ENCODE data around the gene PATJ. TPM values are rescaled to one million over a fixed set of nuclear protein-coding genes. Genes with fewer than 3 reads are reported as not detected.

PATJ gene
- total RNA-seq, 1 experiment from 2014 or later = 48.8 TPM

DNA sequence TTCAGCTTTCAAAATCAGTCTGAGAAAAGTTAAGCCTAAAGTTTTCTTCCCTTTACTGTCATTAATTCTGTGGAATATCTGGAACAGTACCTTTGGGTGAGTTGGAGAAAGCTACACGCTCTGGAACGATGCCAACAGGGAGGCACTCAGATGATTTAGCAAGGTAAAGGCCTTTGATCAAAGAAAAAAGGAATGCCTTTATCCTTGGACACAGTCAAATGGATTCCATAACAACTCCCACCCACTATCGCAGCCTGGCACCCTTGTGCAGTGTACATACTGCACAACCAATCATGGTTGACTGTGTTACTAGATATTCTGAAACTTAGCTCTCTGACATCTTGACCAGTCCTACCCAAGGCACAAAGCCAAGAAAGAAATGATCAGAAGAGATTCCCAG, 218.7 kb downstream of the PATJ start:
- TF ChIP-seq EGR1 (IDR thresholded peaks at IDR 0.05; ENCODE audit: low read depth) (no peak), EZH2phosphoT487 (IDR thresholded peaks at IDR 0.05; ENCODE audit: borderline replicate concordance) (no peak), POLR2A (IDR thresholded peaks at IDR 0.05; ENCODE audit: borderline replicate concordance, extremely low read depth, insufficient read depth, insufficient read length) (no peak), ZFX (IDR thresholded peaks at IDR 0.05) (no peak), RAD21 (IDR thresholded peaks at IDR 0.05; ENCODE audit: low read depth) (no peak), SRF (IDR thresholded peaks at IDR 0.05; ENCODE audit: low read depth) (no peak), ELF1 (IDR thresholded peaks at IDR 0.05; ENCODE audit: borderline replicate concordance, low read depth) (no peak)
- TF ChIP-seq, protein P1, sequence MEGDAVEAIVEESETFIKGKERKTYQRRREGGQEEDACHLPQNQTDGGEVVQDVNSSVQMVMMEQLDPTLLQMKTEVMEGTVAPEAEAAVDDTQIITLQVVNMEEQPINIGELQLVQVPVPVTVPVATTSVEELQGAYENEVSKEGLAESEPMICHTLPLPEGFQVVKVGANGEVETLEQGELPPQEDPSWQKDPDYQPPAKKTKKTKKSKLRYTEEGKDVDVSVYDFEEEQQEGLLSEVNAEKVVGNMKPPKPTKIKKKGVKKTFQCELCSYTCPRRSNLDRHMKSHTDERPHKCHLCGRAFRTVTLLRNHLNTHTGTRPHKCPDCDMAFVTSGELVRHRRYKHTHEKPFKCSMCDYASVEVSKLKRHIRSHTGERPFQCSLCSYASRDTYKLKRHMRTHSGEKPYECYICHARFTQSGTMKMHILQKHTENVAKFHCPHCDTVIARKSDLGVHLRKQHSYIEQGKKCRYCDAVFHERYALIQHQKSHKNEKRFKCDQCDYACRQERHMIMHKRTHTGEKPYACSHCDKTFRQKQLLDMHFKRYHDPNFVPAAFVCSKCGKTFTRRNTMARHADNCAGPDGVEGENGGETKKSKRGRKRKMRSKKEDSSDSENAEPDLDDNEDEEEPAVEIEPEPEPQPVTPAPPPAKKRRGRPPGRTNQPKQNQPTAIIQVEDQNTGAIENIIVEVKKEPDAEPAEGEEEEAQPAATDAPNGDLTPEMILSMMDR (IDR thresholded peaks at IDR 0.05 in 2 of 3, conservative IDR thresholded peaks at IDR 0.05 in 1 of 3; ENCODE audit: borderline replicate concordance in 1 of 3, insufficient read depth in 1 of 3, low read depth in 2 of 3, low read length in 2 of 3) = no peak
- TF ChIP-seq, protein P2, sequence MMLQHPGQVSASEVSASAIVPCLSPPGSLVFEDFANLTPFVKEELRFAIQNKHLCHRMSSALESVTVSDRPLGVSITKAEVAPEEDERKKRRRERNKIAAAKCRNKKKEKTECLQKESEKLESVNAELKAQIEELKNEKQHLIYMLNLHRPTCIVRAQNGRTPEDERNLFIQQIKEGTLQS (IDR thresholded peaks at IDR 0.05) = no peak
- TF ChIP-seq, protein P3, sequence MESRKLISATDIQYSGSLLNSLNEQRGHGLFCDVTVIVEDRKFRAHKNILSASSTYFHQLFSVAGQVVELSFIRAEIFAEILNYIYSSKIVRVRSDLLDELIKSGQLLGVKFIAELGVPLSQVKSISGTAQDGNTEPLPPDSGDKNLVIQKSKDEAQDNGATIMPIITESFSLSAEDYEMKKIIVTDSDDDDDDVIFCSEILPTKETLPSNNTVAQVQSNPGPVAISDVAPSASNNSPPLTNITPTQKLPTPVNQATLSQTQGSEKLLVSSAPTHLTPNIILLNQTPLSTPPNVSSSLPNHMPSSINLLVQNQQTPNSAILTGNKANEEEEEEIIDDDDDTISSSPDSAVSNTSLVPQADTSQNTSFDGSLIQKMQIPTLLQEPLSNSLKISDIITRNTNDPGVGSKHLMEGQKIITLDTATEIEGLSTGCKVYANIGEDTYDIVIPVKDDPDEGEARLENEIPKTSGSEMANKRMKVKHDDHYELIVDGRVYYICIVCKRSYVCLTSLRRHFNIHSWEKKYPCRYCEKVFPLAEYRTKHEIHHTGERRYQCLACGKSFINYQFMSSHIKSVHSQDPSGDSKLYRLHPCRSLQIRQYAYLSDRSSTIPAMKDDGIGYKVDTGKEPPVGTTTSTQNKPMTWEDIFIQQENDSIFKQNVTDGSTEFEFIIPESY (IDR thresholded peaks at IDR 0.05; ENCODE audit: extremely low read depth, insufficient replicate concordance, low read length) = no peak

More for the DNA sequence above, 218.7 kb downstream of the PATJ start:
- H3K4me1 ChIP-seq (ENCODE audit: control insufficient read depth in 1 of 2, insufficient read depth in 2 of 2, low read length in 2 of 2) = no peaks in the 10 kb centered on the region
- H3K9me3 ChIP-seq (ENCODE audit: control insufficient read depth in 1 of 2, insufficient read depth in 1 of 2, low read depth in 1 of 2, low read length in 2 of 2) = no peaks in the 10 kb centered on the region
- no peaks in the 10 kb centered on the region for H3K36me3 ChIP-seq (ENCODE audit: control insufficient read depth in 1 of 2, insufficient read depth in 2 of 2, low read length in 2 of 2)
- H2AFZ ChIP-seq (ENCODE audit: low read depth, low read length, poor library complexity, severe bottlenecking) = no peak overlapping the region
- no peaks in the 10 kb centered on the region for H3K9me2 ChIP-seq (ENCODE audit: insufficient read depth)
- no TSS peak for BruUV-seq (replicated peaks)
- RAD21 ChIA-PET (ENCODE audit: low non-redundant PET in 1 of 2, low total read pairs in 2 of 2, uncharacterized antibody in 2 of 2, unreplicated experiment in 2 of 2) = no interaction called here
- DNase-seq (ENCODE audit: low read depth, low spot score) (no peak), ATAC-seq (no peak)
- POLR2A ChIA-PET = no interaction called here
- H3K27me3 ChIP-seq (ENCODE audit: insufficient read depth, low read length) = no peaks in the 10 kb centered on the region
- H3K79me2 ChIP-seq (ENCODE audit: insufficient read depth, low read length) = no peaks in the 10 kb centered on the region
- H3K9ac ChIP-seq (ENCODE audit: low read length) = no peak overlapping the region
- CTCF ChIA-PET = no interaction called here
- no peak overlapping the region for H3K27ac ChIP-seq (ENCODE audit: low read depth, low read length)
- intact Hi-C loops (cut with micrococcal nuclease) = no loop called here
- H3K4me3 ChIP-seq (replicated peaks in 1 of 2; ENCODE audit: low read depth in 1 of 2, low read length in 2 of 2) = no peak overlapping the region
- no peaks in the 10 kb centered on the region for H4K20me1 ChIP-seq (ENCODE audit: insufficient read depth)
- no peak overlapping the region for H3K4me2 ChIP-seq (ENCODE audit: low read length)
